WERI-Rb-1 (cell line): ENCODE results near the gene AASDH.
A peak's percentile ranks its signal among the peaks of the same experiment; 100 is the strongest.

Experiments used
- DNase-seq: peaks from one replicate; pipeline ENCODE4 v3.0.0-alpha.2; 2020
- H3K27ac ChIP-seq: fragments of 250-450 bp; sonication (Bioruptor Pico); 2 replicates; pipeline ENCODE4 v1.5.1; 2020; ENCODE audit warnings: mild to moderate bottlenecking, moderate library complexity
- H3K27me3 ChIP-seq: fragments of 250-450 bp; sonication (Bioruptor Pico); 2 replicates; pipeline ENCODE4 v1.5.1; 2021; ENCODE audit warnings: mild to moderate bottlenecking, low read depth, moderate library complexity; ENCODE audit not compliant: insufficient read depth, severe bottlenecking
- H3K36me3 ChIP-seq: fragments of 250-450 bp; sonication (Bioruptor Pico); 2 replicates; pipeline ENCODE4 v1.5.1; 2020; ENCODE audit warnings: mild to moderate bottlenecking, moderate library complexity
- H3K4me3 ChIP-seq: 2 replicates; pipeline ENCODE4 v1.5.1; 2011; ENCODE audit warnings: low read depth, mild to moderate bottlenecking, control low read depth, low read length
- H3K9me3 ChIP-seq: fragments of 250-450 bp; sonication (Bioruptor Pico); 2 replicates; pipeline ENCODE4 v1.5.1; 2021; ENCODE audit warnings: mild to moderate bottlenecking, moderate library complexity; ENCODE audit not compliant: severe bottlenecking
- TF ChIP-seq, protein P1 (sequence below): IDR thresholded peaks from 2 replicates; pipeline ENCODE4 v1.5.1; 2011; ENCODE audit warnings: low read depth, mild to moderate bottlenecking, control low read depth, inconsistent platforms, low read length

AASDH gene

GRCh38 chr4:56388306-56388705, 1.0 kb upstream of the AASDH start:
- Histone ChIP-seq H3K27me3 (no peaks in the 10 kb centered on the region), H3K9me3 (no peaks in the 10 kb centered on the region), H3K27ac (no peak overlapping the region), H3K4me3 (peak overlapping the region; percentile 83), H3K36me3 (peaks cover 6% of the 10 kb centered on the region; the same call in 1 of the 2 replicates)
- DNase-seq: no peak
- TF ChIP-seq, protein P1, sequence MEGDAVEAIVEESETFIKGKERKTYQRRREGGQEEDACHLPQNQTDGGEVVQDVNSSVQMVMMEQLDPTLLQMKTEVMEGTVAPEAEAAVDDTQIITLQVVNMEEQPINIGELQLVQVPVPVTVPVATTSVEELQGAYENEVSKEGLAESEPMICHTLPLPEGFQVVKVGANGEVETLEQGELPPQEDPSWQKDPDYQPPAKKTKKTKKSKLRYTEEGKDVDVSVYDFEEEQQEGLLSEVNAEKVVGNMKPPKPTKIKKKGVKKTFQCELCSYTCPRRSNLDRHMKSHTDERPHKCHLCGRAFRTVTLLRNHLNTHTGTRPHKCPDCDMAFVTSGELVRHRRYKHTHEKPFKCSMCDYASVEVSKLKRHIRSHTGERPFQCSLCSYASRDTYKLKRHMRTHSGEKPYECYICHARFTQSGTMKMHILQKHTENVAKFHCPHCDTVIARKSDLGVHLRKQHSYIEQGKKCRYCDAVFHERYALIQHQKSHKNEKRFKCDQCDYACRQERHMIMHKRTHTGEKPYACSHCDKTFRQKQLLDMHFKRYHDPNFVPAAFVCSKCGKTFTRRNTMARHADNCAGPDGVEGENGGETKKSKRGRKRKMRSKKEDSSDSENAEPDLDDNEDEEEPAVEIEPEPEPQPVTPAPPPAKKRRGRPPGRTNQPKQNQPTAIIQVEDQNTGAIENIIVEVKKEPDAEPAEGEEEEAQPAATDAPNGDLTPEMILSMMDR: no peak

GRCh38 chr4:56386091-56386490, 1.2 kb downstream of the AASDH start:
- no peaks in the 10 kb centered on the region for H3K27me3 ChIP-seq
- H3K27ac ChIP-seq: peak overlapping the region; percentile 52

GRCh38 chr4:56375458-56375857, 11.8 kb downstream of the AASDH start:
- no peak for DNase-seq
- TF ChIP-seq, protein P1: no peak
- Histone ChIP-seq H3K9me3 (no peaks in the 10 kb centered on the region), H3K4me3 (no peak overlapping the region), H3K36me3 (no peaks in the 10 kb centered on the region; the same call in none of the 2 replicates), H3K27ac (no peak overlapping the region), H3K27me3 (no peaks in the 10 kb centered on the region)

More at GRCh38 chr4:56386091-56386490, 1.2 kb downstream of the AASDH start:
- DNase-seq: no peak
- TF ChIP-seq, protein P1: no peak
- Histone ChIP-seq H3K36me3 (no peaks in the 10 kb centered on the region; the same call in 1 of the 2 replicates), H3K4me3 (peak overlapping the region; percentile 33), H3K9me3 (no peaks in the 10 kb centered on the region)

DNA sequence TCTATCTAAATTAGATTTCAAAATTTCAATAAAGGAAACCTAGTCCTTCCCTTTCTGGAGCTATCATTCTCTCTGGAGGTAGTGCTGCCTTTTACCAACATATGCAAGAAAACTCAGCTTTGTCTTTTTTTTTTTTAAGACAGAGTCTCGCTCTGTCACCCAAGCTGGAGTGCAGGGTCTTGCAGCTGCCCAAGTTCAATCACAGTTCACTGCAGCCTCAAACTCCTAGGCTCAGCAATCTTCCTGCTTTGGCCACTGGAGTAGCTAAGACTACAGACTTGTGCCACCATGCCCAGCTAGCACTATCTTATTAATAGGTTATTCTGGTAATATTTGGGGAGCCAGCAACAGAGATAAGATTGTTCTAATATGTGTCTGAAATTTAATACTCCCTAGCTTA, 12.3 kb downstream of the AASDH start:
- Histone ChIP-seq H3K27ac (peak overlapping the region; percentile 32; the same call in 1 of the 2 replicates), H3K27me3 (no peaks in the 10 kb centered on the region), H3K36me3 (peaks cover 4% of the 10 kb centered on the region), H3K9me3 (no peaks in the 10 kb centered on the region), H3K4me3 (no peak overlapping the region)
- TF ChIP-seq, protein P1: no peak
- DNase-seq: no peak

- peaks cover 12% of the 10 kb centered on the region for H3K36me3 ChIP-seq
- H3K27ac ChIP-seq: peak overlapping the region; percentile 66
- no peak for DNase-seq
- H3K27me3 ChIP-seq: no peaks in the 10 kb centered on the region
- no peak overlapping the region for H3K4me3 ChIP-seq
- TF ChIP-seq, protein P1: no peak
- H3K9me3 ChIP-seq: no peaks in the 10 kb centered on the region
Measured at GRCh38 chr4:56372774-56373173, 14.5 kb downstream of the AASDH start.
